HepG2 (cell line): ENCODE measurements around the gene ATL2. TPM values are rescaled to one million over a fixed set of nuclear protein-coding genes. Genes with fewer than 3 reads are reported as not detected.

ENCODE experiments used
- AHR ChIP-seq: IDR thresholded peaks from 2 replicates; pipeline ENCODE4 v1.6.1; 2018; ENCODE audit warnings: missing genetic modification reagents, missing compliant biosample characterization
- BCL3 ChIP-seq: sonication (generic); formaldehyde crosslinking; IDR thresholded peaks from 2 replicates; pipeline ENCODE4 v1.5.1; 2020; ENCODE audit warnings: mild to moderate bottlenecking, missing genetic modification reagents, moderate library complexity
- DR1 ChIP-seq: sonication (generic); formaldehyde crosslinking; IDR thresholded peaks from 2 replicates; pipeline ENCODE4 v1.8.0; 2021; ENCODE audit warnings: mild to moderate bottlenecking, missing genetic modification reagents, inconsistent platforms
- HNRNPL ChIP-seq: fragments of 200-400 bp; formaldehyde crosslinking; IDR thresholded peaks from 2 replicates; pipeline ENCODE4 v1.6.1; 2017; ENCODE audit warnings: mild to moderate bottlenecking, low read depth, low read length
- KAT2B ChIP-seq: fragments of 150-350 bp; IDR thresholded peaks from 2 replicates; pipeline ENCODE4 v1.6.1; 2014; ENCODE audit warnings: low read depth, low read length, borderline replicate concordance
- KAT8 ChIP-seq: IDR thresholded peaks from 2 replicates; pipeline ENCODE4 v1.6.1; 2016; ENCODE audit warnings: missing genetic modification reagents, missing compliant biosample characterization
- KLF16 ChIP-seq, 2 experiments: sonication (generic) in 1 of 2; formaldehyde crosslinking in 1 of 2; IDR thresholded peaks; 2 replicates each; pipeline versions ENCODE4 v1.6.1 to v1.8.0; 2016 to 2023; ENCODE audit warnings: missing genetic modification reagents in 2 of 2, missing compliant biosample characterization in 1 of 2
- KLF6 ChIP-seq: IDR thresholded peaks from 2 replicates; pipeline ENCODE4 v1.8.0; 2016; ENCODE audit warnings: missing biosample characterization, missing genetic modification reagents
- LRRFIP1 ChIP-seq: sonication (generic); formaldehyde crosslinking; conservative IDR thresholded peaks from 2 replicates; pipeline ENCODE4 v1.4.0; 2020; ENCODE audit warnings: missing genetic modification reagents
- RELA ChIP-seq: sonication (generic); formaldehyde crosslinking; IDR thresholded peaks from 2 replicates; pipeline ENCODE4 v1.4.0; 2020; ENCODE audit warnings: missing genetic modification reagents
- SP140L ChIP-seq: sonication (generic); formaldehyde crosslinking; IDR thresholded peaks from 2 replicates; pipeline ENCODE4 v1.4.0; 2020; ENCODE audit warnings: missing genetic modification reagents, borderline replicate concordance
- SRY ChIP-seq: sonication (generic); formaldehyde crosslinking; IDR thresholded peaks from 2 replicates; pipeline ENCODE4 v1.8.0; 2022; ENCODE audit warnings: mild to moderate bottlenecking, missing genetic modification reagents
- STAT5B ChIP-seq: sonication (generic); formaldehyde crosslinking; IDR thresholded peaks from 2 replicates; pipeline ENCODE4 v1.4.0; 2020; ENCODE audit warnings: missing genetic modification reagents
- TAF15 ChIP-seq: fragments of 200-400 bp; formaldehyde crosslinking; IDR thresholded peaks from one replicate; pipeline ENCODE4 v1.6.1; 2018; ENCODE audit warnings: mild to moderate bottlenecking, low read depth, low read length; ENCODE audit not compliant: poor library complexity, severe bottlenecking
- ZBTB34 ChIP-seq: sonication (generic); formaldehyde crosslinking; IDR thresholded peaks from 2 replicates; pipeline ENCODE4 v1.8.0; 2022; ENCODE audit warnings: mild to moderate bottlenecking, missing genetic modification reagents
- ZNF124 ChIP-seq: sonication (generic); formaldehyde crosslinking; IDR thresholded peaks from 2 replicates; pipeline ENCODE4 v1.4.0; 2020; ENCODE audit warnings: missing genetic modification reagents
- ZNF274 ChIP-seq: sonication (generic); formaldehyde crosslinking; IDR thresholded peaks from 2 replicates; pipeline ENCODE4 v1.5.1; 2020; ENCODE audit warnings: mild to moderate bottlenecking, missing genetic modification reagents
- ZNF331 ChIP-seq: sonication (generic); formaldehyde crosslinking; IDR thresholded peaks from 2 replicates; pipeline ENCODE4 v1.4.0; 2020; ENCODE audit warnings: missing genetic modification reagents
- ZNF558 ChIP-seq: sonication (generic); formaldehyde crosslinking; IDR thresholded peaks from 2 replicates; pipeline ENCODE4 v1.9.0; 2022; ENCODE audit warnings: mild to moderate bottlenecking, missing genetic modification reagents, borderline replicate concordance
- ZNF703 ChIP-seq: sonication (generic); formaldehyde crosslinking; IDR thresholded peaks from 2 replicates; pipeline ENCODE4 v1.5.1; 2020; ENCODE audit warnings: missing genetic modification reagents, mild to moderate bottlenecking, moderate library complexity, borderline replicate concordance
- ZNF777 ChIP-seq: sonication (generic); formaldehyde crosslinking; IDR thresholded peaks from 2 replicates; pipeline ENCODE4 v1.4.0; 2020; ENCODE audit warnings: missing genetic modification reagents
- ZUFSP ChIP-seq: sonication (generic); formaldehyde crosslinking; IDR thresholded peaks from 2 replicates; pipeline ENCODE4 v1.9.0; 2021; ENCODE audit warnings: missing genetic modification reagents, mild to moderate bottlenecking, borderline replicate concordance
- ZZZ3 ChIP-seq: sonication (generic); formaldehyde crosslinking; IDR thresholded peaks from 2 replicates; pipeline ENCODE4 v1.4.0; 2020; ENCODE audit warnings: missing genetic modification reagents, mild to moderate bottlenecking, borderline replicate concordance
- polyA plus RNA-seq, 8 experiments: library from polyadenylated mRNA; depleted of rRNA in 3 of 8; stranded (reverse) in 7 of 8; unstranded in 1 of 8; fragments of >200 nt; fragmentation: Illumina TruSeq in 4 of 8; extraction: Trizol in 4 of 8; gene quantifications; 2 replicates each; pipeline versions ENCODE4 v1.2.1 to v1.2.3, GENCODE V29; 2011 to 2016; ENCODE audit warnings: low read depth in 4 of 8, missing spikeins in 1 of 8, mixed read lengths in 1 of 8; ENCODE audit not compliant: insufficient read depth in 1 of 8
- total RNA-seq, 5 experiments: library from RNA; depleted of rRNA; stranded (reverse); fragments of >200 nt; fragmentation: Illumina TruSeq; extraction: Trizol; gene quantifications; 2 replicates each; pipeline ENCODE4 v1.2.3, GENCODE V29; 2016; ENCODE audit warnings: low read depth in 1 of 5

Gene ATL2
- total and polyA plus RNA-seq, 2 of the 13 experiments (the other 11 are each of a cell fraction or from before 2014, with no cell fraction given): 56.5 to 119 TPM

- TF ChIP-seq LRRFIP1 (CRISPR knock-in tag) (no peak), ZUFSP (CRISPR knock-in tag) (no peak), RELA (CRISPR knock-in tag) (peak; percentile 33; the same call in 1 of the 2 replicates), AHR (CRISPR knock-in tag) (no peak), ZNF274 (CRISPR knock-in tag) (peak; percentile 92), ZZZ3 (CRISPR knock-in tag) (no peak), KAT2B (no peak), KLF16 (CRISPR knock-in tag; IDR thresholded peaks at IDR 0.05) (peak in 1 of 2 experiments; percentile 73; a peak in 1 of 4 replicates), DR1 (CRISPR knock-in tag) (peak; percentile 73; the same call in 1 of the 2 replicates), ZNF777 (CRISPR knock-in tag) (no peak), ZNF558 (CRISPR knock-in tag) (peak; percentile 87), SRY (CRISPR knock-in tag) (peak; percentile 58; the same call in 1 of the 2 replicates), ZNF124 (CRISPR knock-in tag) (0 out of 2 replicates have a peak, but pooled peaks have one; percentile 31), KAT8 (peak; percentile 90), STAT5B (no peak; the same call in 1 of the 2 replicates), TAF15 (no peak), SP140L (CRISPR knock-in tag) (no peak), BCL3 (CRISPR knock-in tag) (no peak; the same call in 1 of the 2 replicates), HNRNPL (peak; percentile 61; the same call in 1 of the 2 replicates), ZBTB34 (CRISPR knock-in tag) (peak; percentile 33; the same call in 1 of the 2 replicates), KLF6 (CRISPR knock-in tag) (peak; percentile 50; the same call in 1 of the 2 replicates), ZNF703 (CRISPR knock-in tag) (peak; percentile 31; the same call in 1 of the 2 replicates), ZNF331 (peak; percentile 89)
Measured at GRCh38 chr2:38377050-38377828, at the start of gene ATL2 (continued).
